GM12878 (cell line): ENCODE measurements around the gene KIF2A. TPM values are rescaled to one million over a fixed set of nuclear protein-coding genes. Genes with fewer than 3 reads are reported as not detected.

Source experiments
- ATAC-seq: fragments of 200-7000 bp; cut with Tn5 transposase; 3 replicates; pipeline ENCODE4 v1.9.1; 2020; ENCODE audit warnings: mild to moderate bottlenecking, moderate library complexity
- BruUV-seq: library from RNA; stranded (reverse); fragments of 400-500 nt; replicated peaks from 2 replicates; lab custom pipeline; 2021; lab: Mats Ljungman, UMichigan
- CTCF ChIA-PET: fragments of 300-600 bp; sonication (Branson Sonifier 250); formaldehyde crosslinking; extraction: SDS; loops from one replicate; lab custom pipeline; 2021; ENCODE audit warnings: inconsistent platforms; lab: Yijun Ruan, JAX
- POLR2A ChIA-PET: fragments of 350-600 bp; formaldehyde crosslinking; extraction: SDS; loops from one replicate; lab custom pipeline; 2021; ENCODE audit warnings: inconsistent platforms; lab: Charles Lee
- RAD21 ChIA-PET: fragments of 300-600 bp; sonication (Branson Sonifier 250); formaldehyde crosslinking; loops from one replicate; lab custom pipeline; 2023; ENCODE audit warnings: antibody characterized with exemption; ENCODE audit not compliant: unreplicated experiment; lab: Charles Lee
- SMC1A ChIA-PET: fragments of 300-600 bp; sonication (Branson Sonifier 250); formaldehyde crosslinking; loops from one replicate; lab custom pipeline; 2023; ENCODE audit not compliant: unreplicated experiment, uncharacterized antibody; lab: Charles Lee
- DNase-seq: peaks from one replicate; pipeline ENCODE4 v3.0.0-alpha.2; 2011; ENCODE audit warnings: low read depth, low spot score
- FAIRE-seq: peaks from 3 replicates; lab custom pipeline; 2011; peaks lifted over from hg19 to GRCh38; lab: Jason Lieb, UNC
- H2AFZ ChIP-seq: 2 replicates; pipeline ENCODE4 v1.6.0; 2011; ENCODE audit warnings: low read depth, low read length, control low read depth; ENCODE audit not compliant: control insufficient read depth
- H3K27ac ChIP-seq: 2 replicates; pipeline ENCODE4 v1.5.1; 2011; ENCODE audit warnings: control low read depth; ENCODE audit not compliant: control insufficient read depth, insufficient read depth
- H3K27me3 ChIP-seq, 2 experiments: replicated peaks in 1 of 2; 2 replicates each; pipeline versions ENCODE4 v1.6.0 to v1.6.1; 2011; ENCODE audit warnings: low read length in 1 of 2; ENCODE audit not compliant: control insufficient read depth in 2 of 2, insufficient read depth in 2 of 2
- H3K36me3 ChIP-seq, 2 experiments: 2 replicates each; pipeline ENCODE4 v1.5.1; 2011; ENCODE audit warnings: low read length in 1 of 2; ENCODE audit not compliant: control insufficient read depth in 2 of 2, insufficient read depth in 2 of 2
- H3K4me1 ChIP-seq: 2 replicates; pipeline ENCODE4 v1.6.1; 2011; ENCODE audit warnings: mild to moderate bottlenecking, low read length, moderate library complexity, mixed read lengths; ENCODE audit not compliant: control insufficient read depth, insufficient read depth
- H3K4me2 ChIP-seq: 2 replicates; pipeline ENCODE4 v1.6.0; 2011; ENCODE audit warnings: control low read depth; ENCODE audit not compliant: control insufficient read depth, insufficient read depth
- H3K4me3 ChIP-seq: fragments of 200-600 bp; sonication (generic); 2 replicates; pipeline ENCODE4 v1.5.1; 2016
- H3K79me2 ChIP-seq: 2 replicates; pipeline ENCODE4 v1.6.0; 2011; ENCODE audit warnings: low read length; ENCODE audit not compliant: control insufficient read depth, insufficient read depth
- H3K9ac ChIP-seq: 2 replicates; pipeline ENCODE4 v1.8.0; 2011; ENCODE audit warnings: low read length, control low read depth, mixed read lengths; ENCODE audit not compliant: control insufficient read depth, insufficient read depth
- H3K9me3 ChIP-seq: replicated peaks from 3 replicates; pipeline ENCODE4 v1.5.1; 2011; ENCODE audit warnings: mild to moderate bottlenecking, low read length; ENCODE audit not compliant: control insufficient read depth, insufficient read depth
- H4K20me1 ChIP-seq: 2 replicates; pipeline ENCODE4 v1.6.0; 2011; ENCODE audit not compliant: control insufficient read depth, insufficient read depth
- CHD2 ChIP-seq: IDR thresholded peaks from 2 replicates; pipeline ENCODE4 v1.6.1; 2011; ENCODE audit warnings: low read depth, low read length, improper control_type of control experiment, borderline replicate concordance
- EED ChIP-seq: sonication (generic); IDR thresholded peaks from 2 replicates; pipeline ENCODE4 v1.6.1; 2016; ENCODE audit warnings: antibody characterized with exemption, low read depth
- ELK1 ChIP-seq: IDR thresholded peaks from 2 replicates; pipeline ENCODE4 v1.6.1; 2012; ENCODE audit warnings: low read depth, low read length, improper control_type of control experiment
- EZH2 ChIP-seq: IDR thresholded peaks from 2 replicates; pipeline ENCODE4 v1.6.1; 2012; ENCODE audit warnings: low read depth, mild to moderate bottlenecking, control low read depth, inconsistent platforms, low read length, borderline replicate concordance; ENCODE audit not compliant: control insufficient read depth
- GABPA ChIP-seq: IDR thresholded peaks from 2 replicates; pipeline ENCODE4 v1.6.1; 2014; ENCODE audit warnings: antibody characterized with exemption, low read depth, mild to moderate bottlenecking, inconsistent platforms
- HDGF ChIP-seq: fragments of 450-650 bp; IDR thresholded peaks from 2 replicates; pipeline ENCODE4 v1.6.1; 2016; ENCODE audit warnings: antibody characterized with exemption
- IKZF1 ChIP-seq: fragments of 450-650 bp; conservative IDR thresholded peaks from 2 replicates; pipeline ENCODE4 v1.6.1; 2017; ENCODE audit warnings: antibody characterized with exemption, mild to moderate bottlenecking
- MEF2A ChIP-seq: IDR thresholded peaks from 2 replicates; pipeline ENCODE4 v1.6.1; 2011; ENCODE audit warnings: low read depth, mild to moderate bottlenecking, low read length, moderate library complexity; ENCODE audit not compliant: insufficient read depth
- MEF2B ChIP-seq: fragments of 450-650 bp; IDR thresholded peaks from 2 replicates; pipeline ENCODE4 v1.6.1; 2018; ENCODE audit warnings: mild to moderate bottlenecking, moderate library complexity; ENCODE audit not compliant: partially characterized antibody, poor library complexity, severe bottlenecking
- NFXL1 ChIP-seq: fragments of 450-650 bp; IDR thresholded peaks from 2 replicates; pipeline ENCODE4 v1.6.1; 2017; ENCODE audit warnings: antibody characterized with exemption, mild to moderate bottlenecking, borderline replicate concordance
- NRF1 ChIP-seq: conservative IDR thresholded peaks from 2 replicates; pipeline ENCODE4 v1.6.1; 2011; ENCODE audit warnings: mild to moderate bottlenecking, low read depth, low read length, improper control_type of control experiment
- RB1 ChIP-seq: fragments of 450-650 bp; formaldehyde crosslinking; IDR thresholded peaks from 2 replicates; pipeline ENCODE4 v1.6.1; 2017; ENCODE audit warnings: mild to moderate bottlenecking, borderline replicate concordance
- RBBP5 ChIP-seq: fragments of 200-600 bp; sonication (generic); conservative IDR thresholded peaks from 2 replicates; pipeline ENCODE4 v1.6.1; 2016
- SMC3 ChIP-seq: IDR thresholded peaks from 2 replicates; pipeline ENCODE4 v1.6.1; 2011; ENCODE audit warnings: low read length, improper control_type of control experiment, borderline replicate concordance
- SUPT20H ChIP-seq: IDR thresholded peaks from 2 replicates; pipeline ENCODE4 v1.6.1; 2011; ENCODE audit warnings: low read depth, mild to moderate bottlenecking, low read length, moderate library complexity, borderline replicate concordance; ENCODE audit not compliant: control insufficient read depth
- ZBTB4 ChIP-seq: fragments of 450-650 bp; formaldehyde crosslinking; IDR thresholded peaks from 2 replicates; pipeline ENCODE4 v1.4.0; 2022; ENCODE audit warnings: mild to moderate bottlenecking, moderate library complexity
- ZNF384 ChIP-seq: IDR thresholded peaks from 2 replicates; pipeline ENCODE4 v1.6.1; 2012; ENCODE audit warnings: low read depth, mild to moderate bottlenecking, low read length, improper control_type of control experiment, borderline replicate concordance
- WGBS: methylation state at CpG from one replicate; pipeline ENCODE4 v1.1.6; 2016; ENCODE audit warnings: low lambda C conversion rate; ENCODE audit not compliant: insufficient replicate concordance, insufficient coverage; ENCODE audit errors: missing lambda C conversion rate; 5-methylcytosine and 5-hydroxymethylcytosine counted together
- in situ Hi-C: fragments of 300-500 bp; cut with MboI; formaldehyde crosslinking; loops from 9 replicates; pipeline ENCODE4 v1.14.3; 2018; ENCODE audit warnings: mixed read lengths
- intact Hi-C: fragments of 100-400 bp; cut with micrococcal nuclease; formaldehyde crosslinking; loops from one replicate; pipeline ENCODE4 v1.14.2; 2022; ENCODE audit not compliant: unreplicated experiment
- polyA plus RNA-seq, 11 experiments: library from polyadenylated mRNA; depleted of rRNA in 4 of 11; unstranded in 6 of 11; stranded (reverse) in 5 of 11; fragments of >200 nt; fragmentation: Nextera tagmentation in 4 of 11; fragmentation: Illumina TruSeq in 1 of 11; extraction: Ambion mirVana in 4 of 11; extraction: Trizol in 1 of 11; gene quantifications; 1 replicate in 1 of 11; 2 replicates in 10 of 11; pipeline versions ENCODE4 v1.2.1 to v1.2.3, GENCODE V29; 2011 to 2016; ENCODE audit warnings: inconsistent platforms in 2 of 11, missing spikeins in 2 of 11, low read depth in 1 of 11
- total RNA-seq, 4 experiments: library from RNA; depleted of rRNA in 3 of 4; stranded (reverse); fragments of >200 nt in 3 of 4; fragmentation: Illumina TruSeq in 1 of 4; extraction: Trizol in 1 of 4; gene quantifications; 2 replicates each; pipeline versions ENCODE4 v1.2.1 to v1.2.3, GENCODE V29; 2013 to 2021
- TF ChIP-seq, protein P1 (sequence below): IDR thresholded peaks from 2 replicates; pipeline ENCODE4 v1.6.1; 2011; ENCODE audit warnings: mild to moderate bottlenecking, low read depth, low read length, moderate library complexity; ENCODE audit not compliant: insufficient replicate concordance

KIF2A gene
- total and polyA plus RNA-seq, 10 of the 15 experiments (the other 5 are each of a cell fraction or from before 2014, with no cell fraction given): 35.9 to 124 (median 80.1) TPM

DNA sequence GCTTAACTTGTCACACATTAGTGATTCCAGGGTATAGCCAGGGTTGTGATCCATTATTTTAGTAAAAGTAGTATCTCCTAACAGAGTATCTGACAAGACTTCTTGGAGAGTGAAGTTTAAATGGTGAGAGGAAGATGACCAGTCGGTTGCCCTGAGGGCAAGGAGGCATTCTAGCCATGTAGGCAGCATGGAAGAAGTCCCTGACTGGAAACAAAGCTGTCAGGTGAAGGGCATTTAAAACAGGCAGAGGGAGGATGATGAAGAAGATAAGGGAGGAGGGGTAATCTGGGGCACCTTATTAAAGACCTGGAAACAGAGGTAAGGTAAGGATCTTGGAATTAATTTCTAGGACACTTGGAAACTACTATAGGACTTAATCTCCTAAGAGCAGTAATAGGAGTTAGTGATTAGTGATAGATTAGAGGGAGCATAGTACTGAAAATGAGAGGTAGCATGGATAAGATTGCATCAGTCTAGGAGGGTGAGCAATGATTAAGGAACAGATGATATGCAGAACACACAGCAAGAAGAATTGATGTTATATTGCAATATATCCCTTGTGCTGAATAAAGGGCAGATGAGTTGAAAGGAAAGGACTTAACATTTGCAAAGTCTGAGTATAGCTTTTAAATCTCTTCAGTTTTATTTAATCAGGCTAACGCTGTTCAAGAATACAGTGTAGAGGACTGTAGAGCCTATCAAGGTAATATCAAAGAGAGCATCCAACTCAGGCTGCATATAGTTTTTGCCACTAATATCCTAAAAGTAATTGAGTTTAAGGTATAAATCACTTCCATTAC, 9.6 kb downstream of the KIF2A start:
- ChIA-PET SMC1A (interaction anchor here (0.9 to 5.3 kb wide), 5 partner anchors 7 to 91 kb away, joined by 3 to 30 read pairs (median 8); no protein-coding TSS in a partner anchor), RAD21 (interaction anchor here (1.1 to 2.7 kb wide), 4 partner anchors 8 to 91 kb away, joined by 3 to 12 read pairs (median 4); partner anchors contain the start of gene KIF2A), POLR2A (interaction anchor here (0.7 to 3.9 kb wide), 3 partner anchors 8 to 97 kb away, joined by 3 to 13 read pairs (median 9); partner anchors contain the start of gene IPO11), CTCF (interaction anchor here (1.3 to 1.4 kb wide), 2 partner anchors 37 to 91 kb away, joined by 3 to 6 read pairs; no protein-coding TSS in a partner anchor)
- Histone ChIP-seq H4K20me1 (no peaks in the 10 kb centered on the region; the same call in 1 of the 2 replicates), H3K27ac (no peak overlapping the region), H3K36me3 (peaks cover 0 to 4% of the 10 kb centered on the region in 2 experiments; a peak in 1 of 4 replicates), H3K9ac (no peak overlapping the region), H3K27me3 (no peaks in the 10 kb centered on the region), H2AFZ (no peak overlapping the region), H3K4me3 (no peak overlapping the region), H3K79me2 (peaks cover 91% of the 10 kb centered on the region), H3K9me3 (no peaks in the 10 kb centered on the region), H3K4me1 (no peaks in the 10 kb centered on the region; the same call in 1 of the 2 replicates), H3K4me2 (no peak overlapping the region; the same call in 1 of the 2 replicates)
- TSS peak; percentile 5 for BruUV-seq
- 96% methylated on average over 2 of the region's 2 CpGs for WGBS
- in situ Hi-C loops (no loop called here), intact Hi-C loops (no loop called here)
- FAIRE-seq: no peak
- DNase-seq: no peak
- ATAC-seq: no peak
- no peak for TF ChIP-seq EZH2
- no peak for TF ChIP-seq SUPT20H
- TF ChIP-seq, protein P1, sequence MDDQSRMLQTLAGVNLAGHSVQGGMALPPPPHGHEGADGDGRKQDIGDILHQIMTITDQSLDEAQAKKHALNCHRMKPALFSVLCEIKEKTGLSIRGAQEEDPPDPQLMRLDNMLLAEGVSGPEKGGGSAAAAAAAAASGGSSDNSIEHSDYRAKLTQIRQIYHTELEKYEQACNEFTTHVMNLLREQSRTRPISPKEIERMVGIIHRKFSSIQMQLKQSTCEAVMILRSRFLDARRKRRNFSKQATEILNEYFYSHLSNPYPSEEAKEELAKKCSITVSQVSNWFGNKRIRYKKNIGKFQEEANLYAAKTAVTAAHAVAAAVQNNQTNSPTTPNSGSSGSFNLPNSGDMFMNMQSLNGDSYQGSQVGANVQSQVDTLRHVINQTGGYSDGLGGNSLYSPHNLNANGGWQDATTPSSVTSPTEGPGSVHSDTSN: no peak
- no peak for TF ChIP-seq IKZF1
- TF ChIP-seq HDGF: no peak
- TF ChIP-seq GABPA: no peak
- TF ChIP-seq NRF1: no peak
- no peak for TF ChIP-seq MEF2B
- no peak for TF ChIP-seq EED
- TF ChIP-seq ZBTB4 (CRISPR knock-in tag): no peak
- no peak for TF ChIP-seq RB1
- no peak for TF ChIP-seq NFXL1
- TF ChIP-seq CHD2: no peak
- no peak for TF ChIP-seq ELK1
- TF ChIP-seq RBBP5: no peak
- no peak for TF ChIP-seq MEF2A
- TF ChIP-seq ZNF384: no peak
- no peak for TF ChIP-seq SMC3
